MCF 10A (cell line): ENCODE data around the gene URGCP. TPM values are rescaled to one million over a fixed set of nuclear protein-coding genes. Genes with fewer than 3 reads are reported as not detected.

Experiments
- Bru-seq: library from RNA; stranded (reverse); fragments of 400-500 nt; gene quantifications from one replicate; lab custom pipeline; 2021; lab: Mats Ljungman, UMichigan
- BruChase-seq, 2 experiments: library from RNA; stranded (reverse); fragments of 400-500 nt; gene quantifications; one replicate each; lab custom pipeline; 2021; lab: Mats Ljungman, UMichigan
- BruUV-seq: library from RNA; stranded (reverse); fragments of 400-500 nt; replicated peaks from 2 replicates; lab custom pipeline; 2021; lab: Mats Ljungman, UMichigan
- CTCF ChIA-PET: fragments of 300-600 bp; sonication (Branson Sonifier 250); formaldehyde crosslinking; extraction: SDS; loops from one replicate; lab custom pipeline; 2021; ENCODE audit warnings: antibody characterized with exemption, inconsistent platforms; lab: Yijun Ruan, JAX
- POLR2A ChIA-PET: fragments of 300-600, 350-650 bp; sonication (Branson Sonifier 250); formaldehyde crosslinking; extraction: SDS; loops from one replicate; lab custom pipeline; 2020; ENCODE audit warnings: antibody characterized with exemption, inconsistent platforms; lab: Yijun Ruan, JAX
- DNase-seq: peaks from one replicate; pipeline ENCODE4 v3.0.0-alpha.2; 2018; ENCODE audit not compliant: unreplicated experiment
- H3K27ac Mint-ChIP-seq: one replicate; pipeline ENCODE4 v1.8.0; 2022; ENCODE audit warnings: mild to moderate bottlenecking, low read depth, mixed read lengths; ENCODE audit not compliant: unreplicated experiment
- H3K27me3 Mint-ChIP-seq: one replicate; pipeline ENCODE4 v1.8.0; 2022; ENCODE audit warnings: mixed read lengths; ENCODE audit not compliant: insufficient read depth, unreplicated experiment
- H3K36me3 Mint-ChIP-seq: one replicate; pipeline ENCODE4 v1.8.0; 2022; ENCODE audit warnings: mild to moderate bottlenecking, moderate library complexity, mixed read lengths; ENCODE audit not compliant: insufficient read depth, unreplicated experiment
- H3K4me1 Mint-ChIP-seq: one replicate; pipeline ENCODE4 v1.8.0; 2022; ENCODE audit warnings: mixed read lengths; ENCODE audit not compliant: insufficient read depth, unreplicated experiment
- H3K4me3 Mint-ChIP-seq: one replicate; pipeline ENCODE4 v1.8.0; 2022; ENCODE audit warnings: mild to moderate bottlenecking, moderate library complexity, mixed read lengths; ENCODE audit not compliant: unreplicated experiment
- H3K9me3 Mint-ChIP-seq: one replicate; pipeline ENCODE4 v1.8.0; 2022; ENCODE audit warnings: mixed read lengths; ENCODE audit not compliant: unreplicated experiment
- CTCF ChIP-seq: fragments of 200-600 bp; IDR thresholded peaks from one replicate; pipeline ENCODE4 v1.8.0; 2022; ENCODE audit warnings: antibody characterized with exemption, mild to moderate bottlenecking; ENCODE audit not compliant: unreplicated experiment
- intact Hi-C: fragments of 100-400 bp; cut with micrococcal nuclease; formaldehyde crosslinking; loops from 2 replicates; pipeline ENCODE4 v1.14.1; 2022
- long read RNA-seq: library from polyadenylated mRNA; stranded (forward); transcript quantifications from one replicate; pipeline ENCODE4 v2.0.0, GENCODE V29; 2022
- total RNA-seq: library from RNA; stranded (reverse); gene quantifications from 2 replicates; pipeline ENCODE4 v1.2.3, GENCODE V29; 2022

URGCP gene
- total RNA-seq, result 37.2 and 51.1 TPM in 2 replicates
- Bru-seq, nascent RNA, result percentile 90 among the genes with signal in this experiment
- BruChase-seq, experiment 1, labeled RNA remaining after a 6-hour chase, result percentile 91 among the genes with signal in this experiment
- percentile 98 among the genes with signal in this experiment for BruChase-seq, experiment 2, labeled RNA remaining after a 2-hour chase
- long read RNA-seq, full-length matches to known transcripts, result 104 of 123 reads
- long read RNA-seq, partial matches to known transcripts, result 0 of 123 reads
- long read RNA-seq, other reads (novel, unspliced or antisense), result 19 of 123 reads

GRCh38 chr7:43906331-43907010, at the start of gene URGCP:
Gene URGCP, minus strand, starts transcription at chr7:43906596. Its CDS starts 21 bp downstream, at chr7:43906575.
- no peaks in the 10 kb centered on the region for H3K36me3 Mint-ChIP-seq
- H3K27ac Mint-ChIP-seq, result peak within 1 kb of the TSS; percentile 94
- DNase-seq, result peak; percentile 40
- no peaks in the 10 kb centered on the region for H3K27me3 Mint-ChIP-seq
- BruUV-seq, result no TSS peak
- ChIA-PET CTCF (no interaction called here), POLR2A (interaction anchor here (0.7 to 1.6 kb wide), 7 partner anchors 13 to 334 kb away, joined by 3 to 12 read pairs (median 4); partner anchors contain the start of gene MRPS24)
- no peaks in the 10 kb centered on the region for H3K9me3 Mint-ChIP-seq
- peaks cover 33% of the 10 kb centered on the region for H3K4me1 Mint-ChIP-seq
- H3K4me3 Mint-ChIP-seq, result peak within 1 kb of the TSS; percentile 84
- no peak for TF ChIP-seq CTCF
- intact Hi-C loops, result no loop called here

- no peak for TF ChIP-seq CTCF
- no peaks in the 10 kb centered on the region for H3K9me3 Mint-ChIP-seq
- H3K4me1 Mint-ChIP-seq, result no peaks in the 10 kb centered on the region
- CTCF ChIA-PET, result interaction anchor here (2.3 to 2.5 kb wide), 2 partner anchors 12 to 78 kb away, joined by 7 to 14 read pairs; no protein-coding TSS in a partner anchor
- POLR2A ChIA-PET, result no interaction called here
- H3K4me3 Mint-ChIP-seq, result no peak overlapping the region
- no TSS peak for BruUV-seq
- no peak overlapping the region for H3K27ac Mint-ChIP-seq
- no peaks in the 10 kb centered on the region for H3K27me3 Mint-ChIP-seq
- no peak for DNase-seq
- peaks cover 21% of the 10 kb centered on the region for H3K36me3 Mint-ChIP-seq
- intact Hi-C loops, result no loop called here
Measured at GRCh38 chr7:43956027-43956426, 49.6 kb upstream of the URGCP start.

GRCh38 chr7:43954524-43955228, 48.3 kb upstream of the URGCP start:
- POLR2A ChIA-PET, result interaction anchor here (0.5 to 0.8 kb wide), 3 partner anchors 13 to 101 kb away, joined by 3 to 5 read pairs (median 4); no protein-coding TSS in a partner anchor

More at GRCh38 chr7:43954524-43955228, 48.3 kb upstream of the URGCP start:
- CTCF ChIA-PET, result interaction anchor here (0.6 to 2.5 kb wide), 8 partner anchors 11 to 129 kb away, joined by 3 to 14 read pairs (median 4); no protein-coding TSS in a partner anchor
- H3K9me3 Mint-ChIP-seq, result no peaks in the 10 kb centered on the region
- H3K4me3 Mint-ChIP-seq, result no peak overlapping the region
- no peaks in the 10 kb centered on the region for H3K4me1 Mint-ChIP-seq
- H3K27me3 Mint-ChIP-seq, result no peaks in the 10 kb centered on the region
- BruUV-seq, result no TSS peak
- DNase-seq, result peak; percentile 62
- TF ChIP-seq CTCF, result peak; percentile 54
- intact Hi-C loops, result loop anchor here (1.0 kb wide), 1 partner anchor 115 kb away; no protein-coding TSS in a partner anchor
- no peak overlapping the region for H3K27ac Mint-ChIP-seq
- peaks cover 21% of the 10 kb centered on the region for H3K36me3 Mint-ChIP-seq
